ENCODE data around the gene CACNA1B. TPM values are rescaled to one million over a fixed set of nuclear protein-coding genes. Genes with fewer than 3 reads are reported as not detected.

CACNA1B gene
- total and polyA plus RNA-seq, 2 donors (not counting 1 experiment from before 2014, with no cell fraction given): 0.15 TPM; not detected in 1

GRCh38 chr9:138080979-138081378, 203.4 kb downstream of the CACNA1B start:
- peaks cover 28% of the 10 kb centered on the region for H3K27me3 Mint-ChIP-seq
- no peaks in the 10 kb centered on the region for H3K79me2 ChIP-seq (ENCODE audit: control insufficient read depth, insufficient read depth, low read length)
- H3K27ac Mint-ChIP-seq: no peak overlapping the region
- intact Hi-C loops (cut with micrococcal nuclease): no loop called here
- TF ChIP-seq EZH2 (IDR thresholded peaks at IDR 0.05; ENCODE audit: borderline replicate concordance, insufficient read depth, low read depth, low read length, poor library complexity, severe bottlenecking): no peak
- no peak for TF ChIP-seq CTCF (IDR thresholded peaks at IDR 0.05)
- 75% methylated on average over 3 of the region's 5 CpGs for WGBS (ENCODE audit: insufficient coverage)
- ATAC-seq (ENCODE audit: low read depth) (no peak), DNase-seq (no peak)
- peaks cover 2 to 21% (median 9%) of the 10 kb centered on the region in 3 donors for H3K9me3 ChIP-seq (ENCODE audit: control extremely low read depth in 1 of 3, control insufficient read depth in 2 of 3, insufficient read depth in 1 of 3, low read length in 2 of 3)
- no peaks in the 10 kb centered on the region for H3K4me1 ChIP-seq (ENCODE audit: control insufficient read depth in 2 of 2, insufficient read depth in 2 of 2, low read length in 2 of 2)
- H3K4me3 Mint-ChIP-seq: no peak overlapping the region
- H3K4me1 Mint-ChIP-seq: no peaks in the 10 kb centered on the region
- ChIA-PET POLR2A (no interaction called here), CTCF (interaction anchor here (0.6 kb wide), 1 partner anchor 9 kb away, joined by 3 read pairs; no protein-coding TSS in a partner anchor)
- no peak overlapping the region for H3K4me3 ChIP-seq (ENCODE audit: control extremely low read depth in 1 of 5, extremely low read depth in 1 of 5, insufficient read depth in 1 of 5, low read depth in 2 of 5, low read length in 4 of 5)
- H3K27me3 ChIP-seq (replicated peaks in 1 of 4; ENCODE audit: control extremely low read depth in 1 of 4, control insufficient read depth in 3 of 4, insufficient read depth in 4 of 4, low read length in 3 of 4): peaks cover 0 to 21% (median 1%) of the 10 kb centered on the region in 4 experiments
- no peaks in the 10 kb centered on the region for H3K36me3 ChIP-seq (replicated peaks in 1 of 2; ENCODE audit: control extremely low read depth in 1 of 2, control insufficient read depth in 1 of 2, extremely low read depth in 1 of 2, insufficient read depth in 2 of 2, low read length in 1 of 2)
- H3K9ac ChIP-seq (ENCODE audit: low read length): no peak overlapping the region
- no peaks in the 10 kb centered on the region for H4K20me1 ChIP-seq (ENCODE audit: control insufficient read depth, insufficient read depth, low read length, poor library complexity, severe bottlenecking)
- no peak overlapping the region for H3K4me2 ChIP-seq (replicated peaks; ENCODE audit: low read depth, low read length, poor library complexity, severe bottlenecking)
- no peak overlapping the region for H3K27ac ChIP-seq (ENCODE audit: low read length in 2 of 2)
- H2AFZ ChIP-seq (ENCODE audit: insufficient read depth, low read depth, low read length, poor library complexity, severe bottlenecking): no peak overlapping the region
- peaks cover 5% of the 10 kb centered on the region for H3K9me3 Mint-ChIP-seq (ENCODE audit: insufficient read depth)

GRCh38 chr9:138082918-138083636, 205.5 kb downstream of the CACNA1B start:
- Histone ChIP-seq H3K9ac (ENCODE audit: low read length) (no peak overlapping the region), H3K9me3 (ENCODE audit: control extremely low read depth in 1 of 3, control insufficient read depth in 2 of 3, insufficient read depth in 1 of 3, low read length in 2 of 3) (peaks cover 2 to 21% (median 13%) of the 10 kb centered on the region in 3 donors), H2AFZ (ENCODE audit: insufficient read depth, low read depth, low read length, poor library complexity, severe bottlenecking) (no peak overlapping the region), H3K4me3 (ENCODE audit: control extremely low read depth in 1 of 5, extremely low read depth in 1 of 5, insufficient read depth in 1 of 5, low read depth in 2 of 5, low read length in 4 of 5) (no peak overlapping the region), H3K79me2 (ENCODE audit: control insufficient read depth, insufficient read depth, low read length) (no peaks in the 10 kb centered on the region), H3K27ac (ENCODE audit: low read length in 2 of 2) (no peak overlapping the region), H3K4me1 (ENCODE audit: control insufficient read depth in 2 of 2, insufficient read depth in 2 of 2, low read length in 2 of 2) (no peaks in the 10 kb centered on the region), H3K36me3 (replicated peaks in 1 of 2; ENCODE audit: control extremely low read depth in 1 of 2, control insufficient read depth in 1 of 2, extremely low read depth in 1 of 2, insufficient read depth in 2 of 2, low read length in 1 of 2) (no peaks in the 10 kb centered on the region), H4K20me1 (ENCODE audit: control insufficient read depth, insufficient read depth, low read length, poor library complexity, severe bottlenecking) (no peaks in the 10 kb centered on the region), H3K4me2 (replicated peaks; ENCODE audit: low read depth, low read length, poor library complexity, severe bottlenecking) (no peak overlapping the region), H3K27me3 (replicated peaks in 1 of 4; ENCODE audit: control extremely low read depth in 1 of 4, control insufficient read depth in 3 of 4, insufficient read depth in 4 of 4, low read length in 3 of 4) (peaks cover 0 to 18% (median 1%) of the 10 kb centered on the region in 4 experiments)
- 75% methylated on average over 8 of the region's 9 CpGs for WGBS (ENCODE audit: insufficient coverage)
- TF ChIP-seq EZH2 (IDR thresholded peaks at IDR 0.05; ENCODE audit: borderline replicate concordance, insufficient read depth, low read depth, low read length, poor library complexity, severe bottlenecking): no peak
- no peak for TF ChIP-seq CTCF (IDR thresholded peaks at IDR 0.05)
- DNase-seq: no peak
- ChIA-PET CTCF (no interaction called here), POLR2A (no interaction called here)
- H3K4me3 Mint-ChIP-seq: no peak overlapping the region
- intact Hi-C loops (cut with micrococcal nuclease): no loop called here
- no peaks in the 10 kb centered on the region for H3K4me1 Mint-ChIP-seq
- peaks cover 24% of the 10 kb centered on the region for H3K27me3 Mint-ChIP-seq
- H3K9me3 Mint-ChIP-seq (ENCODE audit: insufficient read depth): peaks cover 7% of the 10 kb centered on the region
- ATAC-seq (ENCODE audit: low read depth): no peak
- H3K27ac Mint-ChIP-seq: no peak overlapping the region
